PFSK-1 (cell line): ENCODE data around the gene RNF157.

Experiments
- FOXP2 ChIP-seq: optimal IDR thresholded peaks from 2 replicates; pipeline ENCODE3; 2011; ENCODE audit warnings: borderline replicate concordance, control low read depth, inconsistent platforms; ENCODE audit not compliant: insufficient read depth; ENCODE audit errors: extremely low read length, extremely low read depth
- POLR2AphosphoS5 ChIP-seq: IDR thresholded peaks from 2 replicates; pipeline ENCODE4 v1.6.1; 2012; ENCODE audit warnings: low read depth, mild to moderate bottlenecking, control low read depth, low read length, moderate library complexity
- REST ChIP-seq, 2 experiments: IDR thresholded peaks; 2 replicates each; pipeline versions ENCODE4 v1.6.1 to v1.8.0; 2011 to 2012; ENCODE audit warnings: low read depth in 2 of 2, low read length in 2 of 2, control low read depth in 1 of 2, inconsistent platforms in 1 of 2, mild to moderate bottlenecking in 1 of 2, moderate library complexity in 1 of 2; ENCODE audit not compliant: insufficient read depth in 1 of 2
- SIN3A ChIP-seq: IDR thresholded peaks from 2 replicates; pipeline ENCODE4 v1.6.1; 2012; ENCODE audit warnings: mild to moderate bottlenecking, low read length, moderate library complexity, borderline replicate concordance; ENCODE audit not compliant: insufficient read depth
- TAF1 ChIP-seq: IDR thresholded peaks from 2 replicates; pipeline ENCODE4 v1.6.1; 2012; ENCODE audit warnings: low read length, control low read depth, borderline replicate concordance; ENCODE audit not compliant: insufficient read depth

GRCh38 chr17:76241691-76242255 is 1.5 kb upstream of the RNF157 start:
- TF ChIP-seq POLR2AphosphoS5 (no peak), REST (IDR thresholded peaks at IDR 0.05; ENCODE audit: insufficient read depth in 1 of 2, low read depth in 2 of 2, low read length in 2 of 2) (no peak), TAF1 (no peak), SIN3A (no peak), FOXP2 (no peak)
